ENCODE results near the gene GUK1.

- TF ChIP-seq POLR2A (IDR thresholded peaks at IDR 0.05; ENCODE audit: low read depth) (no peak), CTCF (IDR thresholded peaks at IDR 0.05) (peak in 1 of 3 experiments; percentile 25), EP300 (IDR thresholded peaks at IDR 0.05) (no peak), POLR2AphosphoS5 (IDR thresholded peaks at IDR 0.05) (no peak)
These were observed 40.3 kb downstream of the GUK1 start for GRCh38 chr1:228180271-228180958.

Measured in esophagus muscularis mucosa (tissue), 4 donors.